HG03097 (cell line): ENCODE data around the gene USP43.

Experiments used
- ATAC-seq: cut with Tn5 transposase; IDR thresholded peaks from one replicate; pipeline ENCODE4 v1.9.1; 2021; ENCODE audit not compliant: unreplicated experiment, low FRiP score

Gene USP43

DNA sequence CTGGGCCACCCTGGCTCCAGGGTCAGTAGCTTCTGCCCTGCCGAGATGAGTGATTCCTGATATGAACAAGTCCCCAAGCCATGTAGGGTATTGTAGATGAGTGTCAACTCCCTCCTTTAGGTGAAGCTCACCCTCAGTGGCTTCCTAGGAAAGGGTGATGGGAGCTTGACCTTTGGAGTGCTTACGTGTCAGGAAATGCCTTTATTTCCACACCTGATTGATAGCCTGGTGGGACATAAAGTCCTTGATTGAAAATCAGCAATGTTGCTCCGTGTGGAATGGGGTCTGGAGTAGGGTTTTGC is 58.4 kb downstream of the USP43 start:
- ATAC-seq: no peak

DNA sequence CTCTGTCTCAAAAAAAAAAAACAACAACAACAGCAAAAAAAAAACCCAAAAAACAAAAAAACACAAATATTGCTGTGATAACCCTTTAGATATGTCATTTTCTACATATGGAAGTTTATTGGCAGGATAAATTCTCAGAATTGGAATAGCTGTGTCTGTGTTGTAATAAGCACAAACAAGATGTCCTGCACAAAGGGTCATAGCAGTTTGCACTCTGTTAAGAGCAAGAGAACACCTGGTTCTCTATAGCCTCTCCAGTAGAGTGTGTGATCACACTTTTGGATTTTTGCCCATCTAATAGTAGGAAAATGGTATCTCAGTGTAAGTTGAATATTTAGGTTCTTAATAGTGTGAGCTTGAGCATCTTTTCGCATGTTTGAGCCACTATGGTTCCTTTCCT is 60.4 kb downstream of the USP43 start:
- no peak for ATAC-seq

DNA sequence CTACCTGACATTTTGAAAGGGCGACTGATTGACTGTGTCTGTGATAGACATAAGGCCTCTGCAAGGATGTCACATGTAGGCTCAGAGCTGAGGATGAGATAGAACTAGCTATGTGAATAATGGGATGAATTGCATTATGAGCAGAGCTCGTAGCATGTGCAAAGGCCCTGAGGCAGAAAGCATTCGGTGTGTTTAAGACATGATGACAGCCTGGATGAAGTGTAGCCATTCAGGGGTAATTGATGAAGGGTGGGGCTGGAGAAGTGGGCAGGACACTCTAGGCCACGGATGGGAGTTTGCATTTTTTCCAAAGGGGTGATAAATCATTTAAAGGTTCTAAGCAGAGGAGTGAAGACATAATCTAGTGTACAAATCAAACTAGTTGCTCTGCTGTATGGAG is 62.6 kb downstream of the USP43 start:
- no peak for ATAC-seq

DNA sequence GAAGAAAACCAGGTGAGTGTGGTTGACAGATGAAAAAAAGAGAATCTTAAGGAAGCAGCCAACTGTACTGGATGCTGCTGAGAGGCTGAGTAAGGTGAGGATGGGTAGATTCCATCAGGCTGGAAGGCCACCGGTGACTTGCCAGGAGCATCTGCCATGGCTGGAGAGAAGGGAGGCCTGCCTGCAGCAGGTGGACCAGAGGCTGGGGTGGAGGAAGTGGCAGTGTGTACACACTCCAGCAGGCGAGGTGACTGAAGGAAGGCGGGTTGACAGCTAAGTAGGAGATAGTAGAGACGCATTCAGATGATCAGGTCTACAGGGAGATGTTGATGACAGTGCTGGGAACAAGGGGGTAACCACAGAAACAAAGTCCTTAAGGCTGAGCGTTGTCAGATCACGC is 69.5 kb downstream of the USP43 start:
- no peak for ATAC-seq

DNA sequence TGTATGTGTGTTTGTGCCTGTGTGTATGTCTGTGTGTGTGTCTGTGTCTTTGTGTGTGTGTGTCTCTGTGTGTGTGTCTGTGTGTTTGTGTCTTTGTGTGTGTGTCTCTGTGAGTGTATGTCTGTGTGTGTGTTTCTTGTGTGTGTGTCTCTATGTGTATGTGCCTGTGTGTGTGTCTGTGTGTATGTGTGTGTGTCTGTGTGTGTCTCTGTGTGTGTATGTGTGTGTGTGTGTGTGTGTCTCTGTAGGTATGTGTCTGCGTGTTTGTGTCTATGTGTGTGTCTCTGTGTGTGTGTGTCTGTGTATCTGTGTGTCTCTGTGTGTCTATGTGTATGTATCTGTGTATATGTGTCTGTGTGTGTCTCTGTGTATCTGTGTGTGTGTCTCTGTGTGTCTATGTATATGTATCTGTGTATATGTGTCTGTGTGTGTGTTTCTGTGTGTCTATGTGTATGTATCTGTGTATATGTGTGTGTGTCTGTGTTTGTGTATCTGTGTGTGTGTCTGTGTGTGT is 70.2 kb downstream of the USP43 start:
- ATAC-seq: no peak

DNA sequence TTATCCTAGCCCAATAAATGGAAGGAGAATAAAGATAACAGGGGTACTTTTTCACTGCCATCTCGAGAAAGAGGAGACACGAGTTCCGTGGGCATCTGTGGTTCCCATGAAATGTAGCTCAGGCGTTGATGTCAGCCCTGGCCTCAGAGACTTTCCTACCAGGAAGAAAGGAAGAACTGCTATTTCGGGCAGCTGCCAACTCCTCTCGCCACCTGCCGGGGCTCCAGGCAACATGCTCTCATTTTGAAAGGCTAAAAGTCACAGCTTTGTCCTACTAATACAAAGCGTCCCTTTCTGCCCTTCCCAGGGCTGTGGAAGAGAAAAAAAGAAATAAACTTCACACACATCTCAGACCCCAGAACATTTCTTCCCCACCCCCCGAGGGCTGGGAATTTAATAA is 80.3 kb downstream of the USP43 start:
- no peak for ATAC-seq

DNA sequence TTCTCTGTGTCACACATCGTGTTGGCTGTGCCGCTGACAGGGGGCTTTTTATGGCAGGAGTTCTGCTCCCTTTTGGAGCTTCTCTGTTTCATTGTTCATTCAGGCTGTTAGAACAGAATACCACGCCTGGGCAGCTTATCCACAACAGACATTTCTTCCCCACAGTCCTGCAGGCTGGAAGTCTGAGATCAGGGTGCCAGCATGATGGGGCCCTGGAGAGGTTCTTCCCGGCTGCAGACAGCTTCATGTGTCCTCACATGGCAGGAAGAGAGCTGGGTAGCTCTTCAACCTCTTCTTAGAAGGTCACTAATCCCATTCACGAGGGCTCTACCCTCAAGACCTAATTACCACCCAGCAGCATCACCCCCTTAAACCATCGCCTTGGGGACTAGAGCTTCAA is 81.0 kb downstream of the USP43 start:
- no peak for ATAC-seq

DNA sequence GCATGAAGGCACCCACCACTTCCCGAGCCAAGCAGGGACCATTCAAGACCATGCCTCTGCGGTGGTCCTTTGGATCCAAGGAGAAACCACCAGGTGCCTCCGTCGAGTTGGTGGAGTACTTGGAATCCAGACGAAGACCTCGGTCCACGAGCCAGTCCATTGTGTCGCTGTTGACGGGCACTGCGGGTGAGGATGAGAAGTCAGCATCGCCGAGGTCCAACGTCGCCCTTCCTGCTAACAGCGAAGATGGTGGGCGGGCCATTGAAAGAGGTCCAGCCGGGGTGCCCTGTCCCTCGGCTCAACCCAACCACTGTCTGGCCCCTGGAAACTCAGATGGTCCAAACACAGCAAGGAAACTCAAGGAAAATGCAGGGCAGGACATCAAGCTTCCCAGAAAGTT is 82.7 kb downstream of the USP43 start:
- ATAC-seq: no peak

DNA sequence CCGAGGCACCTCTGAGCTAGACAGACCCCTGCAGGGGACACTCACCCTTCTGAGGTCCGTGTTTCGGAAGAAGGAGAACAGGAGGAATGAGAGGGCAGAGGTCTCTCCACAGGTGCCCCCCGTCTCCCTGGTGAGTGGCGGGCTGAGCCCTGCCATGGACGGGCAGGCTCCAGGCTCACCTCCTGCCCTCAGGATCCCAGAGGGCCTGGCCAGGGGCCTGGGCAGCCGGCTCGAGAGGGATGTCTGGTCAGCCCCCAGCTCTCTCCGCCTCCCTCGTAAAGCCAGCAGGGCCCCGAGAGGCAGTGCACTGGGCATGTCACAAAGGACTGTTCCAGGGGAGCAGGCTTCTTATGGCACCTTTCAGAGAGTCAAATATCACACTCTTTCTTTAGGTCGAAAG is 83.2 kb downstream of the USP43 start:
- ATAC-seq: no peak

DNA sequence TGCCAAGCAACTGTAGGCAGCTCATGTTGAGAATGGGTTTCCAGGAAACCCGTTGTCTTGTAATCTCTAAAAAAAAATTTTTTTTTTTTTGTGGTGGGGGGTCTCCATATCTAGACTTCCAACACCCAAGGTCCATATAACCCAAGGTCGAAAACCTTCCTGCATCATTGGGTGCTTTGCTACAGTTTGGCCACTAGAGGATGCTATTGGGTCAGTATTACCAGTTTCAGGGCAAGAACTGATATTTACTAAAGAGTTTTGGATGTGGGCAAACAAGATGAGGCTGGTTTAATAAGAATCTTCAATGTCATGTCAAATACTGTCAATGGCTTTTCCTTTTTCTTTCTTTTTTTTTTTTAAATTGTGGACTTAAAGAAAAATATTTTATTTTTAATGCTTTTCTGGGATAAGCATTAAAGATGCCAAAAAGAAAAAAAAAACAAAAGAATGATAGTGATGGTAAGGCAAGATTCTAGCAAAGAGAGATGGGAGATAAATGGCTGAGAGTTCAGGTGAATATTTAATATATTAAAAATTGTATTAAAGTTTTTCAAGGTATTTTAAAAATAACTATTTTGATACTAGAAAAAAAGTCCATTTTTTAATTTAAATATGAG is 83.8 kb downstream of the USP43 start:
- no peak for ATAC-seq

DNA sequence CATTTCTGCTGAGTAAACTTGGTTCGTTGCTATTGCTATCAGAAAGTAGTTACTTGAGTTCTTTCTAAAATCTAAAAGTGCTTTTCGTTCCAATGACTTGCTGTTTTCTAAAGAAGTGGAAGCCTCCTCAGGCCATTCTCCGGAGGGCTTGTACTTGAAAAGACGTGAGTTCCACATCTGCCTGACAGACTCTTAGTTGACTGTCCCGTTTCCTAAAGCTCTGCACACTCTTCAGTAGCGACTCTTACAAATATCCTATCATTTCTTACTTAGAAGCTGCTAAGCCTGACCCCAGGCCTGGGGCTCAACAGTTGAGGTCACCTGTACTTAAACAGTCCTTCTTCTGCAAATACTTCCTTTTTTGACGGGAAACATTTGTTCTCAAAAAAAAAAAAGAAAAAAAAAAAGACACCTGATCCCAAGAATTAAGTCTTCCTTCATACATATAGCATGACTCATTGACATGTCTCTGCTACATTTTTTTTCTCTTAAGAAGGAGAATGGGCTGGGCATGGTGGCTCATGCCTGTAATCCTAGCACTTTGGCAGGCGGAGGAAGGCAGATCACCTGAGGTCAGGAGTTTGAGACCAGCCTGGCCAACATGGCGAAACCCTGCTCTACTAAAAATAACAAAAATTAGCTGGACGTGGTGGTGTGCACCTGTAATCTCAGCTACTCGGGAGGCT is 84.6 kb downstream of the USP43 start:
- ATAC-seq: no peak

DNA sequence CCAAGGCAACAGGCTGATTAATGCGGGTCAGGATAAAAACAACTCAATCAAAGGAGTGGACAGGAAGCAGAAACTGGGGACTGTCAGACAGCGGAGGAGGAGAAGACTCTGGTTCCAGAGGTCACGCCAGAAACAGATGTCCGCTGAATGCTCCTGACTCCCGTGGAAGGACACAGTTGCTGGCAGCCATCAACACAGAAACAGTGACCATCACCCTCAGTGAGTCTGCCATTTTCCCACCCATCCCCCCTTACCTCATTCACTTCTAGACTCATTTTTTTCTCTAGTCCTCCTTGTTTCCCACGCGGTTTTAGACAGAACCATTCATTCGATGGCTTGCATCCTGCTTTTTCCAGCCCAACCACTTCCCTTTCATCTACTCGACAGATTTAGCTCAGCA is 105.2 kb downstream of the USP43 start:
- no peak for ATAC-seq

DNA sequence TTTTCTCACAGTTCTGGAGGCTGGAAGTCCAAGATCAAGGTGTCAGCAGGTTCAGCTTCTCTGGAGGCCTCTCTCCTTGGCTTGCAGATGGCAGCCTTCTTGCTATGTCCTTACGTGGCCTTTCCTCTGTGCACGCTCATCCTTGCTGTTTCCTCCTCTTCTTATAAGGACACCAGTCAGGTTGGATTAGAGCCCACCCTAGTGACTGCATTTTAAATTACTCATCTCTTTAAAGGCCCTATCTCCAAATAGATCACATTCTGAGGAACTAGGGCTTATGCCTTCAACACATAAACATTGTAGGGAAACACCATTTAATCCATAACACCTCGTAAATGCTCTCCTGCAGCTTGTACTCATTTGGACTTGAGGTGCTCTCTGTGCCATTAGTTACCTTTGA is 109.8 kb downstream of the USP43 start:
- no peak for ATAC-seq

DNA sequence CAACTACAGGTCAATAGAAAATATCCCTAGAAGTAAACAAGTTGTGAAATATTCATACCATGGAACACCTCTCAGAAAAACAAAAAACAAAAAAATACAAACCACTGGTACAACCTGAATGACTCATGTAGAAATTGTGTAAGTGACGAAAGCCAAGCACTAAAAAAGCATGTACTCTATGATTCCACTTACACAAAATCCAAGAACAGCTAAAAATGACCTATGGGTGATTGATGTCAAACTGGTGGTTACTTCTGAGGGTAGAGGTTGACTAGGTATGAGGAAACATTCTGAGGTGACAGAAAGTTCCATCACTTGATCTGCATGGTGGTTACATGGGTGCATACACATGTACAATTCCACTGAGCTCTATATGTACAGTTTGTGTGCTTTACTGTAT is 114.9 kb downstream of the USP43 start:
- no peak for ATAC-seq

DNA sequence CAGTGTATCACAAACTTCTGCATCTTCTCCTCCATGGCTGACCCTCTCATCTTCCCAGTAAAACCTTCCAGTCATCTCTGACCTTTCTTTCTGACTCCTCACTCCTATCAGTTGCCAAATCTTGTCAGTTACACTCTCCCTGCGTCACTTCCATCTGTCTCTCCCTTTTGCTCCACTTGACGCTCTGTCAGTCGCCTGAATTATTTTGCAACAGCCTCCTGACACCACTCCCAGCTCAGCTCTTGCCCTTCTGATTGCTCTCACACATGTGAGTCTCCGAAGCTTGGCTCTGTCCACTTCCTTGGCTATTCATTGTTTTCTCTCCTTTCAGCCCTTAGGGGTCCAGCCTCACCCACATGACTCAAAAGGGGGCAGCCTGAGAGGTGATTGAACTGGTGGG is 118.3 kb downstream of the USP43 start:
- no peak for ATAC-seq

DNA sequence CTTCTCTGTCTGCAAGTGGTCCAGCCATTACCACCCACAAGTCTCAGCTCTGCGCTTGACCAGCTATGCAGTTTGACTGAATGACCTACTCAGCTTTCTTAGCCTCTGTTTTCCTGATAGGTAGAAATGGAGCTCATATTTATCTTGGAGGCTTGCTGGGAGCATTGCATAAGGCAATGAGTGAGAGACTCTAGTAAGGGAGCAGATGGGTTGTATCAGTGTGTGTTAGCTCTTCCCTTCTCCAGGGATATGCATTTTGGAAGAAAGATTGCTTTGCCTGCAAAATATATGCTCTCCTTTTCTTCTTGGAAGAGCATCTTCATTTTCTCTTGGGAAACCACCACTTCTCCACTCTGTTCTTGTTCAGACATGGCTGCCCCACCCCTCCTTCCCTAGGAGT is 120.0 kb downstream of the USP43 start:
- ATAC-seq: no peak

DNA sequence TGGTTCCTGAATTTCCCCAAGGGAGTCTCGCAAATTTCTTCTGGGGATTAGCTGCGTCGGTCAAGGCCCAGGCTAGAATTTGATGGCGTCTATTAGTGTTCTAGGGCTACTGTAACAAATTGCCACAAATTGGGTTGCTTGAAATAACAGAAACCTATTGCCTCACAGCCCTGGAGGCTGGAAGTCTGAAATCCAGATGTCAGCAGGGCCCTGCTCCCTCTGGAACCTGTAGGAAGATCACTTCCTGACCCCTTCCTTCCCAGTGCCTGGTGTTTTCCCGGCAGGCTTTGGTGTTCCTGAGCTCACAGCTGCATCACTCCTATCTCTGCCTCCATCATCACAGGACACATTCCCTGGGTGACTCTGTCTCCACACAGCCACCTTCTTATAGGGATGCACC is 121.7 kb downstream of the USP43 start:
- ATAC-seq: no peak

DNA sequence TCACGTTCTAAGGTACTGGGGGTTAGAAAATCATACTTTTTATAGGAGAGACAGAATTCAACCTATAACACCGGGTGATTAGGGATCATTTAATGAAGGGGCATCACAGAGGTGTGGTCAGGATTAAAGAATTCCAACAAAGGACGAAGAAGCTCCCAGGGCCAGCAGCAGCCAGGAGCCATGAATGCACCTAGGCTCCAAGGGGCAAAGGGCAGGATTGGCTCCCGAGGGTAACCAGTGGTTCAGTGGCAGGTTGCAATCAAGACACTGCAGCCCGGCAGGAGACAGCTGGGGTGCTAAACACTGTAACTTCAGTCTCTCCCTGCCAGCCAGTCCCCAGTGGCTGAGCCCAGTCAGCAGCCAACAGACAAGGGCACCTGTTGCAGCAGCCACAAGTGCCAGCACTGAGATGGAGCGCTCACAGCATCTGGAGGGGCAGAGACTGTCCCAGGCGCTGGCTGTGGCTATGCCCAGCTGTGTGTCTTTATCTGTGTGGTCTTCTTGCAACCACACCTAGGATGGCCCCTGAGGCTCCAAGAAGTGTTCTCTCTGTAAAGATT is 122.2 kb downstream of the USP43 start:
- no peak for ATAC-seq

DNA sequence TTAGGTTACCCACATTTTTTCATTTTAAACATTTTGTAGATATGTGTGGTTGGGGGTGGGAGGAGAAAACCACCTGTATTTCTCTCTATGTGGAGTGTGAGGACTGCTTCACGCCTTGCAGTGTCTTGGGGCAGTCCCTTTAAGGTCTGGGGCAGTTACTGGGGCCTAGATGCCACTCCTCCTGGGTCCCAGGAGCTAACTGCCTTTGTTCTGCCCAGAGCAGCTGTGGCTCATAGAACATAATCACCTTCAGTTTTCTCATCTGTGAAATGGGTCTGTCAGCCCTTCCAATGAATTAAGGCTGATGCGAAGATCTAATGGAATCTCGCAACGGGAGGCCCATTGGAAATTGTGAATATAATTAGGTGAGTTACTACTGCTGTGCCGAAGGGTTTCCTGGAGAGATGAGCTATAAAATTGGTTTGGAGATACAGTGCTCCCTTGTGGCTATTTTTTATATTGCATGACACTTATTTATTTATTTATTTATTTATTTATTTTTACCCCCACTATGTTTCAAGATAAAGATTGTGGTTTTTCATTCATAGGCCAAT is 123.1 kb downstream of the USP43 start:
- ATAC-seq: no peak

DNA sequence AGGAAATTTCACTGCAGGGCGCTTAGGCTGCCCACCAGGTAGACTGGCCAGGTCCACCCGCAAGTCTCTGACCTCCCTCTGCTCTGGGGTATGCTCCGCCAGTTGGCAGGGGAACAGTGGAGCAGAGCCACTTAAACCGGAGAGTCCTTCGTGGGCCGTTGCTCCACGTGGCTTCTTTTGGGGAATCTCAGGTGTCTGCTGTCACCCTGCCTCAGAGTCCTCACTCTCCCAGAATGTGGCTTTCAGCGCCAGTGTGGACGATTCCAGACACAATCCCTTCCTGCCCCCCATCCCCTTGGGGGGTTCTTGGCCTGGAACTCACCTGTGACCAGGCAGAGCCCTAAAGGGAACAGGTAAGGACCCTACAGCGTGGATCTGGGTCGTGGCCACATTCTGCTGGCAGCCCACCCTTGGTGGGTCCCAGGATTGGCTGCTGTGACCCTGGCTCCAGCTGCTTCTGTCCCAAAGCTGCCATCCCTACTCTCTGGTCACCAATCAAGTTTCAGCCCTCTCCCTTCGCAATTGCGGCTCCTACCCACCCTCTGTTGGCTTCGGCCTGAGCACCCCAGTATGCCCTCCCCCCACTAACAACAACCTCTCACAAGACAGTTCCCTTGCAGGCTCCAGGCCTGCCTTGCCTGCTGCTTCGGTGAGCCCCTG is 123.8 kb downstream of the USP43 start:
- no peak for ATAC-seq

DNA sequence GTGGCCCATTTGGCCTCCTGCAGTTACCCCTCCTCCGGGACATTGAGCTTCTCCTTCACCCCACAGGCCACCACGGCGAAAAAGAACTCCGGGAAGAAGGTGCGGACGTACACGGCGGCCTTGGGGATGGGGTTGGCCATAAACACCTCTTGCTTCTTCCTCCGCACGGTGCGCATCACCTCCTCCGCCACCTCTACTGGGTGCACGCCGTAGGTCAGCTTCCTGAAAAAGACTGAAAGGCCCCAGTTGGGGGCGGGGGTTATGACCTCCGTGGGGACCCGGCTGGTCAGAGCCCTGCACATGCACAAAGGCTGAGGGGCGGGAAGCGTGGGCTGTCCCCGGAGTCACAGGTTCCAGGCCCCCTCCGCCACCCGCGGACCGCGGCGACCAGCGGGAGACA is 126.1 kb downstream of the USP43 start:
- ATAC-seq: no peak

DNA sequence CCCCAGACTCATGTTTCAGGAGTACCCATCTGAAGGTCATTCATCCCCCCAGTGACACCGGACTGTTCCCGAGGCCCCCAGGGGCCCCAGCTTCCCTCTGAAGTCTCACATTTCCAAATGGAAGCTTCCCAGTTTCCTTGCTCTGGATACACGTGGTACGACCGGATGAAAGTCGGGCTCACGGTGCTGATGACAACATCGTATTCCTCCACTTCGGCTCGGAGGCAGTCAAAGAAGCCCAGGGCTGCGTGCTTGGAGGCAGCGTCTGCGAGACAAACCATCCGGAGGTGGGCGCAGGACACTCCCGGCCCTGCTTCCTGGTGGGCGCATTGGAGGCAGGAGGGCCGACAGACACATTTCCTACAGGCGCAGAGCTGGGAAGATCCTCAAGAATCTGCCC is 127.3 kb downstream of the USP43 start:
- ATAC-seq: no peak
